ENCODE data around the gene GJA4. TPM values are rescaled to one million over a fixed set of nuclear protein-coding genes. Genes with fewer than 3 reads are reported as not detected.

Gene GJA4
- total RNA-seq, 1 experiment from 2014 or later = not detected

GRCh38 chr1:34779005-34779404 lies 13.8 kb upstream of the GJA4 start:
- ATAC-seq = no peak
- Histone ChIP-seq H4K20me1 (ENCODE audit: insufficient read depth) (no peaks in the 10 kb centered on the region), H3K4me1 (ENCODE audit: control insufficient read depth in 1 of 2, insufficient read depth in 2 of 2, low read length in 2 of 2) (peaks cover 36 to 59% of the 10 kb centered on the region in 2 experiments), H3K4me2 (ENCODE audit: low read length) (peak overlapping the region; percentile 86), H3K79me2 (ENCODE audit: insufficient read depth, low read length) (peaks cover 35% of the 10 kb centered on the region), H3K27ac (ENCODE audit: low read depth, low read length) (peak overlapping the region; percentile 98; the same call in 1 of the 2 replicates), H3K36me3 (ENCODE audit: control insufficient read depth in 1 of 2, insufficient read depth in 2 of 2, low read length in 2 of 2) (no peaks in the 10 kb centered on the region), H3K9ac (ENCODE audit: low read length) (peak overlapping the region; percentile 83), H3K9me2 (ENCODE audit: insufficient read depth) (no peaks in the 10 kb centered on the region), H2AFZ (ENCODE audit: low read depth, low read length, poor library complexity, severe bottlenecking) (peak overlapping the region; percentile 14), H3K27me3 (ENCODE audit: insufficient read depth, low read length) (no peaks in the 10 kb centered on the region), H3K4me3 (replicated peaks in 1 of 2; ENCODE audit: low read depth in 1 of 2, low read length in 2 of 2) (no peak overlapping the region), H3K9me3 (ENCODE audit: control insufficient read depth in 1 of 2, insufficient read depth in 1 of 2, low read depth in 1 of 2, low read length in 2 of 2) (no peaks in the 10 kb centered on the region)
- no peak for DNase-seq (ENCODE audit: low read depth, low spot score)
- intact Hi-C loops (cut with micrococcal nuclease) = loop anchor here (2.0 kb wide), 1 partner anchor 16 kb away; no protein-coding TSS in a partner anchor
- ChIA-PET CTCF (interaction anchor here (0.9 to 1.2 kb wide), 3 partner anchors 36 to 81 kb away, joined by 3 to 4 read pairs (median 4); partner anchors contain the start of gene SMIM12), POLR2A (interaction anchor here (0.8 to 1.5 kb wide), 5 partner anchors 14 to 81 kb away, joined by 3 to 5 read pairs (median 4); partner anchors contain the start of genes GJB4, GJB5 and SMIM12), RAD21 (ENCODE audit: low non-redundant PET in 1 of 2, low total read pairs in 2 of 2, uncharacterized antibody in 2 of 2, unreplicated experiment in 2 of 2) (no interaction called here)
- TF ChIP-seq ZFX (IDR thresholded peaks at IDR 0.05) = no peak
- no peak for TF ChIP-seq CBX3 (IDR thresholded peaks at IDR 0.05; ENCODE audit: low read depth)
- TF ChIP-seq MAX (IDR thresholded peaks at IDR 0.05) = no peak
- no peak for TF ChIP-seq SP1 (IDR thresholded peaks at IDR 0.05; ENCODE audit: low read depth)
- no peak for TF ChIP-seq ZBTB33 (IDR thresholded peaks at IDR 0.05; ENCODE audit: extremely low read depth, insufficient replicate concordance, low read length)
- TF ChIP-seq EZH2 (IDR thresholded peaks at IDR 0.05) = no peak
- TF ChIP-seq EGR1 (IDR thresholded peaks at IDR 0.05; ENCODE audit: low read depth) = no peak
- TF ChIP-seq RAD21 (IDR thresholded peaks at IDR 0.05; ENCODE audit: low read depth) = no peak
- no peak for TF ChIP-seq ELF1 (IDR thresholded peaks at IDR 0.05; ENCODE audit: borderline replicate concordance, low read depth)
- TF ChIP-seq SIN3A (IDR thresholded peaks at IDR 0.05; ENCODE audit: low read depth) = no peak
- no TSS peak for BruUV-seq (replicated peaks)
